ENCODE data around the gene ALG2. TPM values are rescaled to one million over a fixed set of nuclear protein-coding genes. Genes with fewer than 3 reads are reported as not detected.
A peak's percentile ranks its signal among the peaks of the same experiment; 100 is the strongest.

ALG2 gene
- polyA plus RNA-seq, 1 of the 3 experiments (the other 2 are of a cell fraction), result 31.6 TPM

DNA sequence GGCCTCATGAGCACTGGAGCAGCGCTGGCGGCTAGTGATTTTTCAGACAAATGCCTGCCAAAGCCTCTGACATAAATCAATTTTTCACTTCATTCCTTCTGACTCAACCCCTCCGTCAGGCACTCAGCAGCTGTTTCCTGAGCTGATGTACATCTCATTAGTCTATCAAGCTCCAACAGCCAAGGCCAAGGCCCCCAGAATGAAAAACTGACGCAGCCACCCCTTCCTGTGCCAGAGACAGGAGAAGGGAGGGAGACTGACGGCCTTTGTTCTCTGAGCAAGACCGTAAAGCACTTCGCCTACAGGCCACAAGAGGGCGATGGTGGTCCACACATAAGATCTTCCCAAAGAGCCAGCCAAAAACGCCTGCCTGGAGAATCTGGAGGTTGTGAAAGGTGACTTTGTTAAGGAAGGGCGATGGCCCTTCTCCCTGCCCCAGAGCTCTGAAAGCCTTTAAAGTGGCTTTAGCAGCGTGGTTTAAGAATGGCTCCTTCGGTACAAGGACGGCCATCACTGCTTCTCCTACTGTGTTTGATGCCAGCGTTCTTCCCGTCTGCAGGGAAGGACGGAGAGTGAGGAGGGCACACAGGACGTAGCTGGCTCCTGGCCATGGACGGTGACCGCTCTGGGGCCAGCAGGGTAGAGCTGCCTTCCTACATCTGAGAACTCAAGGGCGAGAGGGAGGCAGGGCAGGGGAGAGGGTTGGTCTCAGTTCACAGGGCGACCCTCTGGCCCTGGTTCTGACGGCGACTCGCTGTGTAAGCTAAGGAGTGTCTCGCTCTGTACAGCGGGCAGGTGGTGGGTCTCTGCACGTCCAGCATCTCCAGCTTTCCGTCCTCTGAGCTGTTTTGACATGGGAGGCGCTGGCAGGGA lies 37.0 kb downstream of the ALG2 start:
- H3K4me2 ChIP-seq, result peak overlapping the region; percentile 53; the same call in 1 of the 2 replicates
- H2AFZ ChIP-seq (ENCODE audit: low read depth), result peak overlapping the region; percentile 84
- no peaks in the 10 kb centered on the region for H3K27me3 ChIP-seq (ENCODE audit: insufficient read depth)
- TF ChIP-seq NFIC (IDR thresholded peaks at IDR 0.05; ENCODE audit: borderline replicate concordance), result 0 out of 2 replicates have a peak, but pooled peaks have one; percentile 9
- TF ChIP-seq, protein P1, sequence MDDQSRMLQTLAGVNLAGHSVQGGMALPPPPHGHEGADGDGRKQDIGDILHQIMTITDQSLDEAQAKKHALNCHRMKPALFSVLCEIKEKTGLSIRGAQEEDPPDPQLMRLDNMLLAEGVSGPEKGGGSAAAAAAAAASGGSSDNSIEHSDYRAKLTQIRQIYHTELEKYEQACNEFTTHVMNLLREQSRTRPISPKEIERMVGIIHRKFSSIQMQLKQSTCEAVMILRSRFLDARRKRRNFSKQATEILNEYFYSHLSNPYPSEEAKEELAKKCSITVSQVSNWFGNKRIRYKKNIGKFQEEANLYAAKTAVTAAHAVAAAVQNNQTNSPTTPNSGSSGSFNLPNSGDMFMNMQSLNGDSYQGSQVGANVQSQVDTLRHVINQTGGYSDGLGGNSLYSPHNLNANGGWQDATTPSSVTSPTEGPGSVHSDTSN (IDR thresholded peaks at IDR 0.05), result peak; percentile 77
- TF ChIP-seq GATA2 (CRISPR knock-in tag; IDR thresholded peaks at IDR 0.05), result no peak
- no peak for TF ChIP-seq TAF1 (IDR thresholded peaks at IDR 0.05; ENCODE audit: borderline replicate concordance, low read depth, low read length)
- peak; percentile 54 for TF ChIP-seq CHD2 (IDR thresholded peaks at IDR 0.05; ENCODE audit: low read length, partially characterized antibody)
- TF ChIP-seq TCF12 (IDR thresholded peaks at IDR 0.05), result peak; percentile 48; the same call in 1 of the 2 replicates
- TF ChIP-seq, protein P2, sequence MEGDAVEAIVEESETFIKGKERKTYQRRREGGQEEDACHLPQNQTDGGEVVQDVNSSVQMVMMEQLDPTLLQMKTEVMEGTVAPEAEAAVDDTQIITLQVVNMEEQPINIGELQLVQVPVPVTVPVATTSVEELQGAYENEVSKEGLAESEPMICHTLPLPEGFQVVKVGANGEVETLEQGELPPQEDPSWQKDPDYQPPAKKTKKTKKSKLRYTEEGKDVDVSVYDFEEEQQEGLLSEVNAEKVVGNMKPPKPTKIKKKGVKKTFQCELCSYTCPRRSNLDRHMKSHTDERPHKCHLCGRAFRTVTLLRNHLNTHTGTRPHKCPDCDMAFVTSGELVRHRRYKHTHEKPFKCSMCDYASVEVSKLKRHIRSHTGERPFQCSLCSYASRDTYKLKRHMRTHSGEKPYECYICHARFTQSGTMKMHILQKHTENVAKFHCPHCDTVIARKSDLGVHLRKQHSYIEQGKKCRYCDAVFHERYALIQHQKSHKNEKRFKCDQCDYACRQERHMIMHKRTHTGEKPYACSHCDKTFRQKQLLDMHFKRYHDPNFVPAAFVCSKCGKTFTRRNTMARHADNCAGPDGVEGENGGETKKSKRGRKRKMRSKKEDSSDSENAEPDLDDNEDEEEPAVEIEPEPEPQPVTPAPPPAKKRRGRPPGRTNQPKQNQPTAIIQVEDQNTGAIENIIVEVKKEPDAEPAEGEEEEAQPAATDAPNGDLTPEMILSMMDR (IDR thresholded peaks at IDR 0.05), result peak; percentile 94
- TF ChIP-seq, protein P3, sequence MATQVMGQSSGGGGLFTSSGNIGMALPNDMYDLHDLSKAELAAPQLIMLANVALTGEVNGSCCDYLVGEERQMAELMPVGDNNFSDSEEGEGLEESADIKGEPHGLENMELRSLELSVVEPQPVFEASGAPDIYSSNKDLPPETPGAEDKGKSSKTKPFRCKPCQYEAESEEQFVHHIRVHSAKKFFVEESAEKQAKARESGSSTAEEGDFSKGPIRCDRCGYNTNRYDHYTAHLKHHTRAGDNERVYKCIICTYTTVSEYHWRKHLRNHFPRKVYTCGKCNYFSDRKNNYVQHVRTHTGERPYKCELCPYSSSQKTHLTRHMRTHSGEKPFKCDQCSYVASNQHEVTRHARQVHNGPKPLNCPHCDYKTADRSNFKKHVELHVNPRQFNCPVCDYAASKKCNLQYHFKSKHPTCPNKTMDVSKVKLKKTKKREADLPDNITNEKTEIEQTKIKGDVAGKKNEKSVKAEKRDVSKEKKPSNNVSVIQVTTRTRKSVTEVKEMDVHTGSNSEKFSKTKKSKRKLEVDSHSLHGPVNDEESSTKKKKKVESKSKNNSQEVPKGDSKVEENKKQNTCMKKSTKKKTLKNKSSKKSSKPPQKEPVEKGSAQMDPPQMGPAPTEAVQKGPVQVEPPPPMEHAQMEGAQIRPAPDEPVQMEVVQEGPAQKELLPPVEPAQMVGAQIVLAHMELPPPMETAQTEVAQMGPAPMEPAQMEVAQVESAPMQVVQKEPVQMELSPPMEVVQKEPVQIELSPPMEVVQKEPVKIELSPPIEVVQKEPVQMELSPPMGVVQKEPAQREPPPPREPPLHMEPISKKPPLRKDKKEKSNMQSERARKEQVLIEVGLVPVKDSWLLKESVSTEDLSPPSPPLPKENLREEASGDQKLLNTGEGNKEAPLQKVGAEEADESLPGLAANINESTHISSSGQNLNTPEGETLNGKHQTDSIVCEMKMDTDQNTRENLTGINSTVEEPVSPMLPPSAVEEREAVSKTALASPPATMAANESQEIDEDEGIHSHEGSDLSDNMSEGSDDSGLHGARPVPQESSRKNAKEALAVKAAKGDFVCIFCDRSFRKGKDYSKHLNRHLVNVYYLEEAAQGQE (IDR thresholded peaks at IDR 0.05; ENCODE audit: low read depth, low read length), result no peak
- peak; percentile 69 for TF ChIP-seq RCOR1 (IDR thresholded peaks at IDR 0.05; ENCODE audit: low read length)
- TF ChIP-seq RAD21 (IDR thresholded peaks at IDR 0.05; ENCODE audit: low read length), result peak; percentile 96
- TF ChIP-seq SMC3 (IDR thresholded peaks at IDR 0.05; ENCODE audit: low read depth, low read length), result peak; percentile 80
- no peaks in the 10 kb centered on the region for H3K9me2 ChIP-seq
- no peaks in the 10 kb centered on the region for H4K20me1 ChIP-seq (ENCODE audit: insufficient read depth)
- peak overlapping the region; percentile 2 to 66; a peak in 3 of 4 replicates for H3K27ac ChIP-seq (ENCODE audit: low read depth in 2 of 2, low read length in 1 of 2)
- DNase-seq, result peak; percentile 77
- 11% methylated on average over 11 of the region's 29 CpGs for WGBS (ENCODE audit: low lambda C conversion rate)
- ChIA-PET CTCF (interaction anchor here (0.5 to 5.5 kb wide), 61 partner anchors 9 to 1416 kb away, joined by 3 to 66 read pairs (median 5); partner anchors contain the start of genes ALG2, ERP44, INVS and SEC61B), POLR2A (interaction anchor here (0.8 to 1.4 kb wide), 2 partner anchors 13 to 14 kb away, joined by 4 read pairs; no protein-coding TSS in a partner anchor)
- no peaks in the 10 kb centered on the region for H3K79me2 ChIP-seq (ENCODE audit: insufficient read depth)
- H3K36me3 ChIP-seq (replicated peaks in 1 of 2; ENCODE audit: control insufficient read depth in 1 of 2, insufficient read depth in 2 of 2, low read length in 1 of 2), result no peaks in the 10 kb centered on the region
- no peak overlapping the region for H3K9ac ChIP-seq
- H3K4me3 ChIP-seq (ENCODE audit: low read depth in 2 of 2, low read length in 1 of 2), result peak overlapping the region in 1 of 2 experiments; percentile 20; a peak in 1 of 4 replicates
- H3K4me1 ChIP-seq (ENCODE audit: control insufficient read depth in 1 of 2, insufficient read depth in 2 of 2, low read depth in 1 of 2, low read length in 1 of 2), result peaks cover 3 to 29% of the 10 kb centered on the region in 2 experiments; a peak in 1 of 4 replicates
- H3F3A ChIP-seq (replicated peaks; ENCODE audit: insufficient read depth), result no peaks in the 10 kb centered on the region
- no peaks in the 10 kb centered on the region for H3K9me3 ChIP-seq
